Neuronal stem cell (in vitro differentiated cells): ENCODE results near the gene GRM7.

ENCODE experiments used
- DNase-seq: peaks from one replicate; pipeline ENCODE4 v3.0.0-alpha.2; 2013; ENCODE audit warnings: low spot score
- H2AFZ ChIP-seq: one replicate; pipeline ENCODE4 v1.6.1; 2013; ENCODE audit warnings: mild to moderate bottlenecking, low read length, inconsistent platforms
- H2AK5ac ChIP-seq: 2 replicates; pipeline ENCODE4 v1.6.1; 2013; ENCODE audit warnings: low read depth, mild to moderate bottlenecking, inconsistent platforms, low read length, moderate library complexity, mixed read lengths
- H2BK120ac ChIP-seq: 2 replicates; pipeline ENCODE4 v1.6.1; 2013; ENCODE audit warnings: low read depth, mild to moderate bottlenecking, inconsistent platforms, low read length, moderate library complexity, mixed read lengths
- H2BK12ac ChIP-seq: one replicate; pipeline ENCODE4 v1.6.1; 2013; ENCODE audit warnings: low read length, inconsistent platforms
- H2BK15ac ChIP-seq: 2 replicates; pipeline ENCODE4 v1.6.1; 2013; ENCODE audit warnings: mild to moderate bottlenecking, low read length, inconsistent platforms, mixed read lengths
- H2BK5ac ChIP-seq: one replicate; pipeline ENCODE4 v1.6.1; 2013; ENCODE audit warnings: inconsistent platforms, mild to moderate bottlenecking, low read length, moderate library complexity
- H3K14ac ChIP-seq: one replicate; pipeline ENCODE4 v1.6.1; 2013; ENCODE audit warnings: low read length, inconsistent platforms
- H3K18ac ChIP-seq: 2 replicates; pipeline ENCODE4 v1.6.1; 2013; ENCODE audit warnings: low read length, inconsistent platforms
- H3K23ac ChIP-seq: 2 replicates; pipeline ENCODE4 v1.6.1; 2013; ENCODE audit warnings: low read depth, mild to moderate bottlenecking, mixed read lengths, low read length, inconsistent platforms; ENCODE audit not compliant: poor library complexity
- H3K27ac ChIP-seq: replicated peaks from 3 replicates; pipeline ENCODE4 v1.5.1; 2013; ENCODE audit warnings: low read length, inconsistent platforms
- H3K27me3 ChIP-seq, 3 experiments: 2 replicates each; pipeline ENCODE4 v1.6.1; 2013; ENCODE audit warnings: low read length in 3 of 3, mild to moderate bottlenecking in 2 of 3, inconsistent platforms in 1 of 3, low read depth in 1 of 3, mixed read lengths in 1 of 3, moderate library complexity in 1 of 3; ENCODE audit not compliant: control insufficient read depth in 3 of 3, insufficient read depth in 3 of 3
- H3K36me3 ChIP-seq, 2 donors: replicated peaks in 1 of 2; 2 replicates each; pipeline ENCODE4 v1.6.1; 2013; ENCODE audit warnings: low read length in 2 of 2; ENCODE audit not compliant: control insufficient read depth in 2 of 2, insufficient read depth in 2 of 2
- H3K4ac ChIP-seq: 2 replicates; pipeline ENCODE4 v1.6.1; 2013; ENCODE audit warnings: inconsistent platforms, mild to moderate bottlenecking, low read length, moderate library complexity
- H3K4me1 ChIP-seq, 2 donors: 1 replicate in 1 of 2; 2 replicates in 1 of 2; pipeline ENCODE4 v1.6.1; 2013; ENCODE audit warnings: low read length in 2 of 2, low read depth in 1 of 2; ENCODE audit not compliant: control insufficient read depth in 2 of 2, insufficient read depth in 1 of 2
- H3K4me2 ChIP-seq: one replicate; pipeline ENCODE4 v1.6.1; 2013; ENCODE audit warnings: mild to moderate bottlenecking, low read length, inconsistent platforms; ENCODE audit not compliant: insufficient read depth, poor library complexity, severe bottlenecking
- H3K4me3 ChIP-seq, 2 donors: 2 replicates each; pipeline ENCODE4 v1.5.1; 2013; ENCODE audit warnings: low read length in 2 of 2, mild to moderate bottlenecking in 2 of 2, inconsistent platforms in 1 of 2, moderate library complexity in 1 of 2
- H3K79me1 ChIP-seq: one replicate; pipeline ENCODE4 v1.6.1; 2013; ENCODE audit warnings: low read depth, mild to moderate bottlenecking, inconsistent platforms, low read length, moderate library complexity
- H3K9ac ChIP-seq: one replicate; pipeline ENCODE4 v1.6.1; 2013; ENCODE audit warnings: mild to moderate bottlenecking, low read depth, low read length, inconsistent platforms; ENCODE audit not compliant: poor library complexity
- H3K9me3 ChIP-seq, 2 donors: replicated peaks in 1 of 2; 2 replicates each; pipeline versions ENCODE3 to v1.6.1; 2013; ENCODE audit warnings: low read length in 2 of 2, mild to moderate bottlenecking in 2 of 2, inconsistent platforms in 1 of 2, low read depth in 1 of 2, mixed read lengths in 1 of 2, moderate library complexity in 1 of 2; ENCODE audit not compliant: control insufficient read depth in 2 of 2, insufficient read depth in 1 of 2
- H4K8ac ChIP-seq: one replicate; pipeline ENCODE4 v1.6.1; 2013; ENCODE audit warnings: low read depth, mild to moderate bottlenecking, inconsistent platforms, low read length, moderate library complexity
- H4K91ac ChIP-seq: one replicate; pipeline ENCODE4 v1.6.1; 2013; ENCODE audit warnings: low read length, low read depth, mild to moderate bottlenecking, inconsistent platforms; ENCODE audit not compliant: poor library complexity
- WGBS, 2 donors: extraction: QIAGEN DNeasy Blood & Tissue Kit; methylation state at CpG; one replicate each; pipeline ENCODE4 v1.1.7; 2013; ENCODE audit warnings: missing lambda C conversion rate in 2 of 2, mixed read lengths in 1 of 2; ENCODE audit not compliant: insufficient read length in 2 of 2, insufficient replicate concordance in 1 of 2; ENCODE audit errors: extremely low coverage in 2 of 2; 5-methylcytosine and 5-hydroxymethylcytosine counted together

GRM7 gene

GRCh38 chr3:7357101-7357500 is 496.2 kb downstream of the GRM7 start:
- no CpG with 5 or more reads among the region's 1 CpG for WGBS, 2 donors
- Histone ChIP-seq H3K4ac (no peak overlapping the region), H3K18ac (no peak overlapping the region)

GRCh38 chr3:7367968-7368367 is 507.1 kb downstream of the GRM7 start:
- no peaks in the 10 kb centered on the region for H3K36me3 ChIP-seq
- no peak overlapping the region for H3K9ac ChIP-seq
- H4K91ac ChIP-seq: no peak overlapping the region
- H3K4ac ChIP-seq: no peak overlapping the region
- no peaks in the 10 kb centered on the region for H3K9me3 ChIP-seq
- H2BK12ac ChIP-seq: no peak overlapping the region
- H3K4me2 ChIP-seq: no peak overlapping the region
- no peak overlapping the region for H3K14ac ChIP-seq
- H2AFZ ChIP-seq: no peak overlapping the region
- H3K4me1 ChIP-seq: no peaks in the 10 kb centered on the region
- H3K27ac ChIP-seq: no peak overlapping the region
- no peak overlapping the region for H3K4me3 ChIP-seq
- DNase-seq: no peak
- no CpG with 5 or more reads among the region's 1 CpG for WGBS, 2 donors
- no peaks in the 10 kb centered on the region for H3K27me3 ChIP-seq
- no peaks in the 10 kb centered on the region for H3K79me1 ChIP-seq
- H2AK5ac ChIP-seq: no peak overlapping the region
- no peak overlapping the region for H2BK120ac ChIP-seq
- no peak overlapping the region for H3K23ac ChIP-seq
- H2BK5ac ChIP-seq: no peak overlapping the region
- H3K18ac ChIP-seq: no peak overlapping the region
- H4K8ac ChIP-seq: no peak overlapping the region
- H2BK15ac ChIP-seq: no peak overlapping the region

More at GRCh38 chr3:7357101-7357500, 496.2 kb downstream of the GRM7 start:
- H3K27ac ChIP-seq: no peak overlapping the region
- no peak overlapping the region for H2AFZ ChIP-seq
- no peak overlapping the region for H3K14ac ChIP-seq
- H4K8ac ChIP-seq: no peak overlapping the region
- no peak overlapping the region for H3K4me3 ChIP-seq
- no peak overlapping the region for H3K23ac ChIP-seq
- no peak overlapping the region for H2BK12ac ChIP-seq
- no peak overlapping the region for H2BK120ac ChIP-seq
- H3K4me2 ChIP-seq: no peak overlapping the region
- no peaks in the 10 kb centered on the region for H3K36me3 ChIP-seq
- H3K4me1 ChIP-seq: no peaks in the 10 kb centered on the region
- H4K91ac ChIP-seq: no peak overlapping the region
- no peak overlapping the region for H2AK5ac ChIP-seq
- no peak overlapping the region for H2BK15ac ChIP-seq
- no peaks in the 10 kb centered on the region for H3K9me3 ChIP-seq
- no peak overlapping the region for H2BK5ac ChIP-seq
- H3K9ac ChIP-seq: no peak overlapping the region
- H3K27me3 ChIP-seq: no peaks in the 10 kb centered on the region
- no peaks in the 10 kb centered on the region for H3K79me1 ChIP-seq
- no peak for DNase-seq

GRCh38 chr3:7368597-7368996 is 507.7 kb downstream of the GRM7 start:
- Histone ChIP-seq H2BK5ac (no peak overlapping the region), H2AK5ac (no peak overlapping the region), H3K4me3 (no peak overlapping the region), H3K23ac (no peak overlapping the region), H3K18ac (no peak overlapping the region), H3K27me3 (no peaks in the 10 kb centered on the region), H2BK120ac (no peak overlapping the region), H3K14ac (no peak overlapping the region), H2BK15ac (no peak overlapping the region), H3K9ac (no peak overlapping the region), H3K79me1 (no peaks in the 10 kb centered on the region), H2AFZ (no peak overlapping the region), H4K91ac (no peak overlapping the region), H3K4me2 (no peak overlapping the region), H3K9me3 (no peaks in the 10 kb centered on the region), H3K4ac (no peak overlapping the region), H3K36me3 (no peaks in the 10 kb centered on the region), H2BK12ac (no peak overlapping the region), H4K8ac (no peak overlapping the region), H3K27ac (no peak overlapping the region), H3K4me1 (no peaks in the 10 kb centered on the region)
- DNase-seq: no peak
- no CpG with 5 or more reads among the region's 2 CpGs for WGBS, 2 donors

GRCh38 chr3:7371693-7372572 is 511.0 kb downstream of the GRM7 start:
- Histone ChIP-seq H3K79me1 (no peaks in the 10 kb centered on the region), H3K4me2 (no peak overlapping the region), H3K23ac (no peak overlapping the region), H3K14ac (no peak overlapping the region), H2AFZ (no peak overlapping the region), H2BK120ac (no peak overlapping the region), H3K27ac (no peak overlapping the region), H3K9ac (no peak overlapping the region), H3K4ac (no peak overlapping the region), H3K9me3 (no peaks in the 10 kb centered on the region), H2BK5ac (no peak overlapping the region), H2AK5ac (no peak overlapping the region), H4K91ac (no peak overlapping the region), H3K4me1 (no peaks in the 10 kb centered on the region), H3K18ac (no peak overlapping the region), H3K36me3 (no peaks in the 10 kb centered on the region), H3K27me3 (no peaks in the 10 kb centered on the region), H4K8ac (no peak overlapping the region), H3K4me3 (no peak overlapping the region), H2BK12ac (no peak overlapping the region), H2BK15ac (no peak overlapping the region)
- WGBS, 2 donors: no CpG with 5 or more reads among the region's 7 CpGs
- no peak for DNase-seq
